GM20431 (cell line): ENCODE results near the gene APMAP.
"Not testable (repeated sequence)": the region's sequence is repeated elsewhere in the genome, so short reads cannot be mapped to it uniquely, and the experiment has no call there.

ENCODE experiments used
- in situ Hi-C: fragments of 300-500 bp; cut with MseI, MboI; formaldehyde crosslinking; loops from one replicate; pipeline ENCODE4 v1.15.0; 2020; ENCODE audit warnings: low sequenced_read_pairs; ENCODE audit not compliant: unreplicated experiment

APMAP gene

DNA sequence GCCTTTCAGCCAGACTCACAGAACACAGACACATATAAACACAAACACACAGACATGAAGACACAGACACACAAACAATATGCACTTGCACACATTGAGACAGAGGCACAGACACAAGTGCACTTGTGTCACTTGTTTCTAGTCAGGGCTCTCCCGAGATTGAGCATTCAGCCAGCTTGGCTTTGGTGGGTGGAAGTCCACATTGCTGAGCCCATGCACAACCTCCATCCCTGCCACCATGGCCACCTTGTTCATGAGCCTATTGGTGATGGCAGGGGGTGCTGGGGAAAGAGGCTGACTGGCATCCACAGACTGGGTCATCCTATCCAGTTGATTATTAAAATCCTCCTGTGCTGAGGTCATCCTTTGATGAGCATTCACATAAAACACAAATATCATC is 55.0 kb downstream of the APMAP start:
- in situ Hi-C loops, result no loop called here

DNA sequence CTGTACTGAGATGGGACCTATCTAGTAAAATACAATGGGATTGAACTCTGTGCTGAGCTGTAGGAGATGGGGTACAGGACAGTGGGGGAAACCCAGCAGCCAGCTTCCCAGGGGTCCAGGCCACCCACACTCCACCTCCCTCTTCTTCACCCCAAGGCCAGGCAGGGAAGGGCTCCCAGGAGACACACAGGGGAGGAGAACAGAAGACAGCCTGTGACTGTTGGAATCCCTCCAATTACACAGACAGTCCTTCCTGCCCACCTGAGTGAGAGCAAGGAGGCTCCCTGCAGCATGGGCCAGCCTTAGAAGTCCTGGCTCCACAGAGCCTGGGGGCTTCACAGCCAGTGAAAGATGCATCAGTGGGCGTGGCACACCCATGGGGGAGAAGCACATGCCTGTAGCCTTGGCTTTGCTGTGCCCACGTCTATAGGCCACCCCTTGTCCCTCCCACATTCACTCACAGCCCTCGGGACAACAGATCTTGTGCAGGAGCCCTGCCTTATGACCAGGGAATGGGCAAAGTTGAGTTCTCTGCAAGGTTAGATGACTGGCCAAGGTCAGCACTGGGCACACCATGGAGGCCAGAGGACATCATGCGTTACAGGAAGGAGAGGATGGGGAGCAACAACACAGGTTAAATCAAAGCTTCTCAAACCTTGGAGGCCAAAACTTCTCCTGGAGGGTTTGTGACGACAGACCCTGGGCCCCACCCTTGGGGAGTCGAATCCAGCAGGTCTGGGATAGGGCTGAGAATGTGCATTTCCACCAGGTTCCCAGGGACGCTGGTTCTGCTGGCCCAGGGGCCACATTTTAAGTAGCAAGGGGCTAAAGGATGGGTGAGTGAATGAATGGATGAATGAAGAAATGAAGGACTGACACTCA is 55.8 kb downstream of the APMAP start:
- in situ Hi-C loops, result no loop called here

DNA sequence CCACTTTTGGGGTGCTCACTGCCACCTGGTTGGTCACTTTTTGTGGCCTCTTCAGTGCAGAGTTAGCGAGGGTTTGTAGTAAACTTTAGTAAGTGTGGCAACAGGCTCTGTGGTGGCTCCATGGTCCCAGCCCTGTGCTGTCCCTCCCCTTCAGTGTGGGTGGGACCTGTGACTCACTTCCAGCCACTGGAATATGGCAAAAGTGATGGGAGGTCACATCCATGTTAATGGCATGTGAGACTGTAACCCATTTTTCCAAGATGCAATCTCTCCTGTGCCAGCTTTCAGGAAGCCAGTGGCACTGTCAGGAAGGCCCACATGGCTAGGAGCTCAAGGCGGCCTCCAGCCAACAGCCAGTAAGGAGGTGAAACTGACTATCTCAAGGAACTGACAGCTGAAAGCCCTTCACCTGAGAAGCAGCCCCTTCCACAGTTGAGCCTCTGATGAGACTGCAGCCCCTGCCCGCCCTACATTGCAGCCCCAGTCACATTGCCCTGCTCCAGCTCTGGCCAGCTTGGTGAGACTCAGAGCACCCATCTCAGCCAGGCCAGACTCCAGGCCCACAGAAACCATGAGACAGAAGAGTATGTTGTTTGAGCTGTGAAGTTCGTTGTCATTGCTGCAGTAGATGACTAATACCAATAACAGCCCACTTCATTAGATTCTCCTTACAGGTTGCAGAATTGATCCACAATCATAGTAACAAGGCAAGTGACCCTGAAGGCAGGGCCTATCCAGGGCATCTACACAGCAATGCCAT is 56.6 kb downstream of the APMAP start:
- in situ Hi-C loops, result no loop called here

DNA sequence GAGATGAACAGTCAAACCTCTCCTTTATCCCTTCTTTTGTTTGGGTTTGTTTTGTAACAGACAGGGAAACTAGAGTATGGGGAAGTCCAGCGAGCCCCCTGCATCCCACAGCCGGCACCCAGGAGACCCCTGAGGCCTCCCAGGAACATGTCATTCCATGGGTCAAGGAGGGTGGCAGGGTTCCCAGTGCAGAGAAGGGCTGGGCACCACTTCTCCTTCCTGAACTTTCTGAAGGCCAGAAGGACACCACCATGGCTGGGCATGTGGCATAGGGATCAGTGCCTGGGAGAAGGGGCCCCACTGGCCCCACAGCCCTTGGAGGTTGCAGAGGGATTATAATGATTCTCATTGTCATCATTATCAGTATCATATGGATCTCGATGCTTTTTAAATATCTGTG is 57.4 kb downstream of the APMAP start:
- in situ Hi-C loops, result no loop called here

DNA sequence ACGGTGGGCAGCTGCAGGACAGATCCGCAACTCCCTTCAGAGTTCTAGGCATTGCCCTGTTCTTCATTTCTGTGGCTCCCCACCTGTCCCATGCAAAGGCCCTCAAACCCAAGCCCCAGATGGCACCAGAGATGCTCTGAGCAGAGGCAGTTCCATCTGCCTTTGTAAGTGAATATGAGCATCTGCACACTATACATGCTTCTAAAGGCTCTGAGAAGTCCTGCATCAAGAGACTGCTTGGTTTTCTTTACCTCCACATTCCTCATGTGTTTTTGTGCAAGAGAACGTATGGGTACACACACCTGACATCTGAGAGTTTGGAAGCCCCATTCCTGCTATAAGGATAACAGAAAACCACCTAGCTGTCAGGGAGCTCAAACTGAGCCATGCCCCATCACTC is 57.8 kb downstream of the APMAP start:
- in situ Hi-C loops, result no loop called here

DNA sequence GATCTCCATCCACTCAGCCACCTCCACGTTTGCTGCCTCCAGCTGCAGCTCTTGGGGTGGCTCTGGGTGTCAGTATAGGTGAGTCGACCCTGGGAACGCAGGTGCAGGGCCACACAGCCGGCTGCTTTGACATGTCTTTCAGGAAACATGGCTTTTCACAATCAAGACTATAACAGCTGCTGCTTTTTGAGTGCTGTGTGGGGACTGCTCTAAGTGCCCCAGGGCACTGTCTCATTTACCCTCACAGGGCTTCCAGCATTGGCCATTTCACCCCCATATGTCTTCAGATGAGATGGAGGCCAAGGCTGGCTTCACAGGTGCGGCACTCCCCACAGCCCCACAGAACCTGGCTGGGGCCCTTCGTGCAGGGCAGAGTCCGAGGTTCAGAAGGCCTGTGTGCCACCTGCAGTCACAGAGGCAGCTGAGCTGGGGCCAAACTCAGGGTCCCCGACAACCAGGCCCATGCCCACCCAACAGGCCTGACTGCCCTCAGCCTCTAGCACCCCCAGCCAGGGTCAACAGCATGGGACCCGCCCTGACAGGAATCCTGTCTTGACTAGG is 58.4 kb downstream of the APMAP start:
- in situ Hi-C loops, result no loop called here

DNA sequence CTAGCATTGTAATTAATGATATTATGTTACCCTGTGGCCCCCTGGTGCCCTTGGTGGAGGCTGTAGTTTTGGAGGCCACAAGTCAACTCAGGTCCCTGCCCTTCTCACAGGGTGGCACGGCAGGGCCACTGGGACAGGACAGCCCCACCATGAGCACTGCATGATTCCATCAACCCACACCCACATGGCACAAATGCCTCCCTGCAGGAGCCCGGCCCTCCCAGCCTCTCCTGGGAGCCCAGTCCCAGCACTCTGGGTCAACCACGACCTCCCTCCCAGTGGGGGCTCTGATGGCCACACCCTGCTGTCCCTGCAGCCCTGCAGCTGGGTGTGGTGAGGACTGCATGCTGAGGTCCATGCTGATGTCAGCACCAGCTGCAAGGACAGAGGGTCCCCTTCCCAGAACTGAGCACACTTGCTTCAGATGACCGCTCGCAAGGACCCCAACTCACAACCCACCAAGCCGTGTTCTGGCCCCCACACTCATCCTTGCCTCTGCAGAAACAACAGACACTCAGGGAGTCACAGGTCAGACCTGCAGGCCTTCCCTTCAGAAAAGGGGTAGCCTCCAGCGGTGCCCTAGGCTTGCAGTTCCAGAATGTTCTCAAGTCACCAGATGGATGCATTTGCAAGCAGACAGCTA is 59.2 kb downstream of the APMAP start:
- in situ Hi-C loops, result no loop called here

DNA sequence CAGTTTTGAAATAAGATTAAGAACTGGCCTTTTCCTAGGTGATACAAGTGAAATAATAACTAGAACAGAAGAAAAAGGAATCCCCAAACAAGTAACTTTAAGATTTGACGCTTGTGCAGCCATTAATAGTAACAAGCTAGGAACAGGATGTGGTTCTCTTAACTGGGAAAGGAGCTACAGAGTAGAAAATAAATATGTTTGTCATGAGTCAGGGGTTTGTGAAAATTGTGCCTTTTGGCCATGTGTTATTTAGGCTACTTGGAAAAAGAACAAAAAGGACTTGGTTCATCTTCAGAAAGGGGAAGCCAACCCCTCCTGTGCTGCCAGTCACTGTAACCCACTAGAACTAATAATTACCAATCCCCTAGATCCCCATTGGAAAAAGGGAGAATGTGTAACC is 60.7 kb downstream of the APMAP start:
- in situ Hi-C loops, result not testable (repeated sequence)

DNA sequence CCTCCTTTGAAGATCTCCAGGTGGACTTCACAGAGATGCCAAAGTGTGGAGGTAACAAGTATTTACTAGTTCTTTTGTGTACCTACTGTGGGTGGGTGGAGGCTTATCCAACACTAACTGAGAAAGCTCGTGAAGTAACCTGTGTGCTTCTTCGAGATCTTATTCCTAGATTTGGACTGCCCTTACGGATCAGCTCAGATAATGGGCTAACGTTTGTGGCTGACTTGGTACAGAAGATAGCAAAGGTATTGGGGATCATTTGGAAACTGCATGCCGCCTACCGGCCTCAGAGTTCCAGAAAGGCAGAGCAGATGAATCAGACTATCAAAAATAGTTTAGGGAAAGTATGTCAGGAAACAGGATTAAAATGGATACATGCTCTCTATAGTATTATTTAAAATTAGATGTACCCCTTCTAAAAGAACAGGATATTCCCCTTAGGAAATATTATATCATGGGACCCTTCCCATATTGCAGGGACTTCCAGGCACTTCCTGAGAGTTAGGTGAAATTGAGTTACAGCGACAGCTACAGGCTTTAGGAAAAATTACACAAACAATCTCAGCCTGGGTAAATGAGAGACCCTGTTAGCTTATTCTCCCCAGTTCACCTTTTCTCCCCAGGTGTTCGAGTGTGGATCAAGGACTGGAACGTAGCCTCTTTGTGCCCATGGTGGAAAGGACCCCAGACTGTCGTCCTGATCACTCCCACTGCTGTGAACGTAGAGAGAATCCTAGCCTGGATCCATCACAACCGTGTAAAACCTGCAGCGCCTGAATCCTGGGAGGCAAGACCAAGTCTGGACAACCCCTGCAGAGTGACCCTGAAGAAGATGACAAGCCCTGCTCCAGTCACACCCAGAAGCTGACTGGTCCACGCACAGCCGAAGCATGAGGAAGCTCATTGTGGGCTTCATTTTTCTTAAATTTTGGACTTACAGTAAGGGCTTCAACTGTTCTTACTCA is 61.5 kb downstream of the APMAP start:
- in situ Hi-C loops, result not testable (repeated sequence)

DNA sequence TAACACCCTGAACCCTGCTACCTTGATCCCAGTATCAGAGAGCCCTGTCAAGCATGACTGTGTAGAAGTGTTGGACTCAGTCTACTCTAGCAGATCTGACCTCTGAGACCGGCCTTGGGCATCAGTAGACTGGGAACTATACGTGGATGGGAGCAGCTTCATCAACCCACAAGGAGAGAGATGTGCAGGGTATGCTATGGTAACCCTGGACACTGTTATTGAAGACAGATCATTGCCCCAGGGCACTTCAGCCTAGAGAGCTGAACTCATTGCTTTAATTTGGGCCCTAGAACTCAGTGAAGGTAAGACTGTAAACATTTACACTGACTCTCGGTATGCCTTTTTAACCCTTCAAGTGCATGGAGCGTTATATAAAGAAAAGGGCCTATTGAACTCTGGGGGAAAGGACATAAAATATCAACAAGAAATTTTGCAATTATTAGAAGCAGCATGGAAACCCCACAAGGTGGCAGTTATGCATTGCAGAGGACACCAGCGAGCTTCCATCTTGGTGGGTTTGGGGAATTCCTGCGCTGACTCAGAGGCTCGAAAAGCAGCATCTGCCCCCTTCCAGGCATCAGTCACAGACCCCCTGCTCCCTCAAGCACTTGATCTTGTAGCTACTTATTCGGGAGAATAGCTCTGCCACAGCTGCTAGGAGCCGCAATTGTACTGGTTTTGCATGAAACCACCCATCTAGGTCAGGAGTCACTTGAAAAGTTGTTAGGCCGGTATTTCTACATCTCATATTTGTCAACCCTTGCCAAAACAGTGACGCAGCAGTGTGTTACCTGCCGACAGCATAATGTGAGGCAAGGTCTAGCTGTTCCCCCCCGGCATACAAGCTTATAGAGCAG is 62.5 kb downstream of the APMAP start:
- in situ Hi-C loops, result not testable (repeated sequence)

DNA sequence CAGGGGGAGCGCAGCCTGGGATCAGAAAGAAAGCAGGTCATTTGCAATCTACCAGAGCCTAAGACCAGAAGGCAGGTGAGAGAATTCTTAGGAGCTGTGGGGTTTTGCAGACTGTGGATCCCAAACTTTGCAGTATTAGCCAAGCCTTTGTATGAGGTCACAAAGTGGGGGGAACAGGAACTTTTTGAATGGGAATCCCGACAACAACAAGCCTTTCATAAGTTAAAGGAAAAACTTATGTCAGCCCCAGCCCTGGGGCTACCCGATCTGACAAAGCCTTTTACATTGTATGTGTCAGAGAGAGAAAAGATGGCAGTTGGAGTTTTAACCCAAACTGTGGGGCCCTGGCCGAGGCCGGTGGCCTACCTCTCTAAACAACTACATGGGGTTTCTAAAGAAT is 63.3 kb downstream of the APMAP start:
- in situ Hi-C loops, result not testable (repeated sequence)

DNA sequence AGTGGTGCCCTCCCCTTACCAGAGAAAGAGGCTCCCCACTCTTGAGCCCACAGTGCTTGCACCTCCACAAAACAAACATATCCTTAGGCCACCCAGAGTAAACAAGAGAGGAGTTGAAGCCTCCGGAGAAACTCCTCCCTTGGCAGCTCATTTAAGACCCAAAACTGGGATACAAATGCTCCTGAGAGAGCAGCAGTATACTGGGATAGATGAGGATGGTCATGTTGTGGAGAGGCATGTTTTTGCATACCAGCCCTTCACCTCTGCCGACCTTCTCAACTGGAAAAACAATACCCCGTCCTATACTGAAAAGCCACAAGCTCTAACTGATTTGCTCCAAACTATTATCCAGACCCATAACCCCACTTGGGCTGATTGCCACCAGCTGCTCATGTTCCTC is 71.8 kb downstream of the APMAP start:
- in situ Hi-C loops, result loop anchor here (25.0 kb wide), 1 partner anchor 758 kb away; no protein-coding TSS in a partner anchor

DNA sequence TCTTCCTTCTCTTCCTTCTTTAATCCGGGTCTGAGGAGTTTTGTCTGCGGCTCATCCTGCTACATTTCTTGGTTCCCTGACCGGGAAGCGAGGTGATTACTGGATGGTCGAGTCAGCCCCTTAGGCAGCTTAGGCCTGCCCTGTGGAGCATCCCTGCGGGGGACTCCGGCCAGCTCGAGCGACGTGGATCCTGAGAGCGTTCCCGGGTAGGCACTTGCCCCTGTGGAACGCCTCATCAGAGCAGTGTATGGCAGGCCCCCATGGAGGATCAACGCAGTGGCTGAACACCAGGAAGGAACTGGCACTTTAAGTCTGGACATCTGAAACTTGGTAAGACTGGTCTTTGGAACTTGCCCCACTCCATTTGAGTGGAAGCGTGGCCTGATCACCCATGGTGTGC is 72.9 kb downstream of the APMAP start:
- in situ Hi-C loops, result loop anchor here (10.0 to 25.0 kb wide), 2 partner anchors 135 to 757 kb away; no protein-coding TSS in a partner anchor

DNA sequence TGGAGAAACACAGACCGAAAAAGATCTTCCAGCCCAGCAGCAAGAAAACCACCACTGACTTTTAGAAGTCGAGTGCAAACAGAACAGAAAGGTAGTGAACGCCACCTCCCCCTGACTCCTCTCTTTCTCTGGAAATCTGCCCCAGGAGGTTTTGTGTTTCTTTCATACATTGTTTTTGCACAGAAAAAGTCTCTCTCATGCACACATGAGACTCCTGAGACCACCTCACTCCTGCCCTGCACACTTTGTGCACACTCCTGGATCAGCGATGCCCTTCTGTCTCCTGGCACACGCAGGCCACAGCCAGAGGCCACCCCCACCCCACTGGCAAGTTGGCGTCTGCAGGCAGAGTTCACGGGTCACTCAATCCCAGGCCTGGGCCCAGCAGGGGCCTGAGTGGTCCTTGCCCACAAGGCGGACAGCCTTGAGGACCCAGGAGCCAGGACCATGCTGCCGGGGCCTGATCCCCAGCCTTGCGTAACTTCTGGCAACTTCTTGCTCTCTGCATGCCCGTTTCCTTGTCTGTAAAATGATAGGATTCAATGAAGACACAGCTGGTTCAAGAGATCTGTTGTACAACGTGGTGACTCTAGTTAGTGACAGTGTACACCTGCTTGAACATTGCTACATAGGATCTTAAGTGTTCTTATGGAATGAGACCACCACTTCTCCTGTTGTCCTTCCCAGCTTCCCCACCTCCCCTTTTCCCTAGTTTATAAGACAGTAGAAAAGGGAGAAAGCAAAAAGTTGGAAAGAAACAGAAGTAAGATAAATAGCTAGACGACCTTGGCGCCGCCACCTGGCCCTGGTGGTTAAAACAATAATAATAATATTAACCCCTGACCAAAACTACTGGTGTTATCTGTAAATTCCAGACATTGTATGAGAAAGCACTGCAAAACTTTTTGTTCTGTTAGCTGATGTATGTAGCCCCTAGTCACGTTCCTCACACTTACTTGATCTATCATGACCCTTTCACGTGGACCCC is 73.7 kb downstream of the APMAP start:
- in situ Hi-C loops, result loop anchor here (10.0 to 25.0 kb wide), 2 partner anchors 134 to 757 kb away; no protein-coding TSS in a partner anchor

DNA sequence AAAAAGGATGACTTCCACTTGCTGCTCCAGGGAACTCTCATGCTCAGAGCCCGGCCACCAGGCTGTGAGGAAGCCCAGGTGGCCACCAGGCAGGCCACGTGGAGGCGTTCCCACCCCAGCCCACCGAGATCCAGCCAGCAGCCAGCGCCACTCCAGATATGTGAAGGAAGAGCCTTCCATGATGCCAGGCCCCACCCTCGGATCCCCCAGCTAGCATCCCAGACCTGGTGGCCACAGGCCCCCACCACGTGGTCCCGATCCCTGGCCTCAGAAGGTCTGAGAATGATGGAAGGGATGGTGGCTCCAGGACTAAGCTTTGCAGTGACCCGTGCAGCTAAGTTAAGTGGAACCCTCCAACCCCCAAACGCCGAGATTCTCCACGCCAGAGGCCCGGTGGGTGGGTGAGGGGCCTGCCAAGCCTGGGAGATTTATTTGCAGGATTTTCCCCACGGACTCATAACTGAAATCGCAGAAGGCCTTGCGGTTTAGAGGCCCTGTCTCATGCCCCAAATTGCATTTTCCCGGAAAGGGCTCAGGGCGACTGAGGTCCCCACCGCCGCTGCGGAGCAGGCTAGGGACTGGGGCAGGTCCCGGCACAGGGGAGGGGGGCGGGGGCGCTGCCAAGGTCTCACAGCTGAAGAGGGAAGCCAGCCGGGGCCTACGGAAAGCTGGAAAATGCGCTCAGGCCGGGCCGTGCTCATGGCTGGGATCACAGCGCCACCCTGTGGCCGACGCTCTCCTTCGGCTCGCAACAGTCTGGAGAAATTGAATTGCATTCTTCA is 74.6 kb downstream of the APMAP start:
- in situ Hi-C loops, result loop anchor here (10.0 to 25.0 kb wide), 2 partner anchors 133 to 756 kb away; no protein-coding TSS in a partner anchor

DNA sequence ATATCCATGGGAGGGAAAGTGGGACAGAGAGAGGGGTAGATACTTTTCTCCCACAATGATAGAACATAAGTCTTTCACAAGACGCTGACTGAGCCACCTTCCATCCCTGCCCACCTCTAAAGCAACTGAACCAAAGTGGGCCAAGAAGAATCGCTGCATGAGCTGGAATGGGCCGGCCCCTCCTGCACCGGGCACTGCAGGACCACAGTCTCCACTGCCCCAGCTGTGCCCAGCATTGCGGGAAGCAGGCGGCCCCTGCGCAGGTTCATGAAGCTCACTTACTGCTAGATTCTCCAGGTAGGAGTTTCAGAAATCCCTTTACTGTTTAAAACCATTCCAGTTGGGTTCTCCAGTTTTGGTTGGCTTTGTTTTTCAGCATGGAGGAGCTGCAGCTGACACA is 75.5 kb downstream of the APMAP start:
- in situ Hi-C loops, result loop anchor here (10.0 to 25.0 kb wide), 2 partner anchors 132 to 755 kb away; no protein-coding TSS in a partner anchor
